ENCODE data around the gene ENTREP3. TPM values are rescaled to one million over a fixed set of nuclear protein-coding genes. Genes with fewer than 3 reads are reported as not detected.

ENTREP3 gene
- total and polyA plus RNA-seq, 2 donors (not counting 3 experiments of a cell fraction or from before 2014, with no cell fraction given), result 27.4 to 62.7 TPM

DNA sequence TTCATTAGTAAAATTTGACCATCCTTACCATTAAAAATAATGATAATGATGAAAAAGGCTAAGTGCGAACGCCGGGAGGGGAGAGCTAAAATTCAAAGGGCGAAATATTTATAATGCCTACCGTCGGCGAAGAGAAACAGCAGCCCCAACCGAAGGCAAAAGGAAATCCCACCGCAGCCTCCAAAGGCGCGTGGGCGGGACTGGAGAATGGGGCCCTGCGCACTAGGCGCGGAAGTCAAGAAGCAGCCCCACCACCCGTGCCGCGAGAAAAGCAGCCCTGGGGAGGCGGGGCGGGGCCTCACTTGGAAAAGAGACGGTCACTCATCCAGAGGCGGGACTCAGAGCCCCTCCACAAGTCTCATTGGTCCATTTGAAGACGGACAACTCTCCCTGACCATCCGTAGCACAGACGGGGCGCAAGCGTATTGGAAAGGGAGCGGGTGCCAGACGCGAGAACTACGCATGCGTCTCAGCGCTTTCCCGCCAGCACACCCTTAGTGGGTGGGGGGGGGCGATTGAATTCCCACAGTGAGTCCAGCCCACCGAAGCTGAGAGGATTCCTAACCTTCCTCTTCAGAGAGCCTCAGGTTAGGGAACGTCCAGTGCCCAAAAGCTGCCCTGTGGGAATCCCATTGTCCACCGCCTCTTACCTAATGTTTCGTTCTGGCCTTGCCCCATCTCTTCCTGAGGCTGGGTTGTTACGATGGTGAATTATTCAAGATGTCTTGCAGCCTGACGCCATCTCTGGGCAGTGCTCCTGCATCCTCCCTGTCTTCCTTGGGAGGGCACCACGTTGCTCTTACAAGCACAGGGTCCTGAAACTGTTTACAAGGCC lies 27.8 kb downstream of the ENTREP3 start:
- no peak for TF ChIP-seq FOS (IDR thresholded peaks at IDR 0.05; ENCODE audit: borderline replicate concordance, insufficient read depth, low read length)
- no peak for TF ChIP-seq EZH2 (IDR thresholded peaks at IDR 0.05; ENCODE audit: borderline replicate concordance, low read depth, low read length, severe bottlenecking)
- TF ChIP-seq POLR2AphosphoS5 (IDR thresholded peaks at IDR 0.05; ENCODE audit: insufficient read depth, low read depth, low read length), result peak; percentile 94
- no peak for TF ChIP-seq GATA2 (IDR thresholded peaks at IDR 0.05; ENCODE audit: insufficient read depth, insufficient read length, low read depth, low read length)
- no peak for TF ChIP-seq JUN (IDR thresholded peaks at IDR 0.05; ENCODE audit: borderline replicate concordance, insufficient read depth, insufficient read length, low read depth)
- TF ChIP-seq, protein P1, sequence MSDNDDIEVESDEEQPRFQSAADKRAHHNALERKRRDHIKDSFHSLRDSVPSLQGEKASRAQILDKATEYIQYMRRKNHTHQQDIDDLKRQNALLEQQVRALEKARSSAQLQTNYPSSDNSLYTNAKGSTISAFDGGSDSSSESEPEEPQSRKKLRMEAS (IDR thresholded peaks at IDR 0.05; ENCODE audit: insufficient read depth, insufficient read length), result no peak
- peak; percentile 96 for TF ChIP-seq POLR2A (IDR thresholded peaks at IDR 0.05; ENCODE audit: low read depth, low read length)
- TF ChIP-seq, protein P2, sequence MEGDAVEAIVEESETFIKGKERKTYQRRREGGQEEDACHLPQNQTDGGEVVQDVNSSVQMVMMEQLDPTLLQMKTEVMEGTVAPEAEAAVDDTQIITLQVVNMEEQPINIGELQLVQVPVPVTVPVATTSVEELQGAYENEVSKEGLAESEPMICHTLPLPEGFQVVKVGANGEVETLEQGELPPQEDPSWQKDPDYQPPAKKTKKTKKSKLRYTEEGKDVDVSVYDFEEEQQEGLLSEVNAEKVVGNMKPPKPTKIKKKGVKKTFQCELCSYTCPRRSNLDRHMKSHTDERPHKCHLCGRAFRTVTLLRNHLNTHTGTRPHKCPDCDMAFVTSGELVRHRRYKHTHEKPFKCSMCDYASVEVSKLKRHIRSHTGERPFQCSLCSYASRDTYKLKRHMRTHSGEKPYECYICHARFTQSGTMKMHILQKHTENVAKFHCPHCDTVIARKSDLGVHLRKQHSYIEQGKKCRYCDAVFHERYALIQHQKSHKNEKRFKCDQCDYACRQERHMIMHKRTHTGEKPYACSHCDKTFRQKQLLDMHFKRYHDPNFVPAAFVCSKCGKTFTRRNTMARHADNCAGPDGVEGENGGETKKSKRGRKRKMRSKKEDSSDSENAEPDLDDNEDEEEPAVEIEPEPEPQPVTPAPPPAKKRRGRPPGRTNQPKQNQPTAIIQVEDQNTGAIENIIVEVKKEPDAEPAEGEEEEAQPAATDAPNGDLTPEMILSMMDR (IDR thresholded peaks at IDR 0.05; ENCODE audit: extremely low read depth in 1 of 2, insufficient read depth in 1 of 2, low read depth in 1 of 2, low read length in 2 of 2), result no peak
- no peak for TF ChIP-seq MYC (IDR thresholded peaks at IDR 0.05; ENCODE audit: low read depth, low read length)
- H3K9me3 ChIP-seq (replicated peaks; ENCODE audit: control insufficient read depth, insufficient read depth, low read length), result no peaks in the 10 kb centered on the region
- H3K4me1 ChIP-seq (ENCODE audit: control insufficient read depth, extremely low read depth, insufficient read depth, low read length), result peaks cover 31% of the 10 kb centered on the region
- intact Hi-C loops (cut with micrococcal nuclease) (loop anchor here (1.0 to 5.0 kb wide), 2 partner anchors 17 to 35 kb away; no protein-coding TSS in a partner anchor), dilution Hi-C loops (cut with MboI; ENCODE audit: extremely low pct_ligation_motif_present, low sequenced_read_pairs) (no loop called here)
- ChIA-PET CTCF (interaction anchor here (0.9 to 3.0 kb wide), 9 partner anchors 9 to 371 kb away, joined by 3 to 69 read pairs (median 5); partner anchors contain the start of genes KRTCAP2, MTX1 and THBS3), POLR2A (no interaction called here)
- H3K27me3 ChIP-seq (ENCODE audit: control insufficient read depth in 2 of 2, insufficient read depth in 2 of 2, low read length in 2 of 2), result no peaks in the 10 kb centered on the region
- H3K27ac ChIP-seq (ENCODE audit: insufficient read depth, low read depth, low read length), result peak overlapping the region; percentile 63
- H3K9ac ChIP-seq (replicated peaks; ENCODE audit: extremely low read depth, insufficient read depth, low read length), result peak overlapping the region; percentile 75
- peak overlapping the region; percentile 77 for H3K4me2 ChIP-seq (ENCODE audit: insufficient read depth, low read length)
- H3K79me2 ChIP-seq (ENCODE audit: control insufficient read depth, insufficient read depth, low read length), result peaks cover 8% of the 10 kb centered on the region
- no peaks in the 10 kb centered on the region for H4K20me1 ChIP-seq (replicated peaks; ENCODE audit: control insufficient read depth, extremely low read depth, insufficient read depth, low read length)
- H3K4me3 ChIP-seq (replicated peaks in 1 of 3; ENCODE audit: insufficient read depth in 1 of 3, low read depth in 1 of 3, low read length in 3 of 3), result peak overlapping the region; percentile 41 to 82 (median 58)
- no peaks in the 10 kb centered on the region for H3K36me3 ChIP-seq (ENCODE audit: control insufficient read depth in 2 of 2, extremely low read depth in 1 of 2, insufficient read depth in 2 of 2, low read length in 2 of 2)
- FAIRE-seq, result peak; percentile 93
- no peaks in the 10 kb centered on the region for H3K9me1 ChIP-seq (replicated peaks; ENCODE audit: control insufficient read depth, extremely low read depth, insufficient read depth, low read length)
- peak; percentile 99 for DNase-seq (ENCODE audit: low read depth, low spot score)
- H2AFZ ChIP-seq (ENCODE audit: low read depth, low read length), result peak overlapping the region; percentile 92
- TSS peak; percentile 96 for BruUV-seq (replicated peaks)

Measured in endothelial cell of umbilical vein (primary cell).